HCEC 1CT (cell line): ENCODE measurements around the gene TNFAIP8.
"Not testable (repeated sequence)": the region's sequence is repeated elsewhere in the genome, so short reads cannot be mapped to it uniquely, and the experiment has no call there.

Source experiments
- DNase-seq: peaks from one replicate; pipeline ENCODE4 v3.0.0-alpha.2; 2017

Gene TNFAIP8

DNA sequence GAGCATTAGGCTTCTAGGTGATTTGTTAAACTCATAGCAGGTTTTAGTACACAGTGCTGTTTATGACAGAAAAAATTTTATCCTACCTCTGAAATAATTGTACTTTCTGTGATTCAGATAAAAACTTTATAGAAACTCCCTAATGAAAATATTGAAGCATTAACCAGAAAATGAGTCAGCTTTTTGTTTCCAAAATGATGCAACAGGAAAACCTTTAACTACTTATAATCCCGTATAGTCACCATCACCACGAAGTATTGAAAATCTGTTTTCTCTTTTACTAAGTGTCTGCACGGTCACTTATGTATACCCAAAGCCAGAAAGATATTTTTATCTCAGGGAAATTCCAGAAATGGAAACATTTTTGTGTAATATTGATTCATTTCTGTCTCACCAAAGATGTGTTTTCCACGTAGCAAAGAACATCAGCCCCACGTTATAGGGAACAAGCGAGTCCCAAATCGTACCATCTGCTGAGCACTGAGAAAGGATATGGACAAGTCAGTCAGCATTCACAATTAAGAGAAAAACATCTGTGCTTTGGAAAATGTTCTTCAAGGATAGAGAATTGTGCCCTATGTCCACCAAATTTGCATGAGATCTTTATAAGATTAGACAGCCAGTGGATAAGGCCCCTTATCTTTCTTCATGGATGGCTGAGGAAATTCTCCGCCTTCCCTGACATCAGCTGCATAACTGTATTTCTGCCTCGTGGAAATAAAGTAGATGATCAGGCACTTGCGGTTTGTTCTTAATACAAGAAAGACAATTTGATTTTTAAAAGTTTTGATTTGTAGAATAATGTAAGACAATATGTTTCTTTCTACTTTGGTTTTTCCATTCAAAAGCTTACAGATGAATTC lies 41.9 kb downstream of the TNFAIP8 start:
- peak; percentile 84 for DNase-seq

DNA sequence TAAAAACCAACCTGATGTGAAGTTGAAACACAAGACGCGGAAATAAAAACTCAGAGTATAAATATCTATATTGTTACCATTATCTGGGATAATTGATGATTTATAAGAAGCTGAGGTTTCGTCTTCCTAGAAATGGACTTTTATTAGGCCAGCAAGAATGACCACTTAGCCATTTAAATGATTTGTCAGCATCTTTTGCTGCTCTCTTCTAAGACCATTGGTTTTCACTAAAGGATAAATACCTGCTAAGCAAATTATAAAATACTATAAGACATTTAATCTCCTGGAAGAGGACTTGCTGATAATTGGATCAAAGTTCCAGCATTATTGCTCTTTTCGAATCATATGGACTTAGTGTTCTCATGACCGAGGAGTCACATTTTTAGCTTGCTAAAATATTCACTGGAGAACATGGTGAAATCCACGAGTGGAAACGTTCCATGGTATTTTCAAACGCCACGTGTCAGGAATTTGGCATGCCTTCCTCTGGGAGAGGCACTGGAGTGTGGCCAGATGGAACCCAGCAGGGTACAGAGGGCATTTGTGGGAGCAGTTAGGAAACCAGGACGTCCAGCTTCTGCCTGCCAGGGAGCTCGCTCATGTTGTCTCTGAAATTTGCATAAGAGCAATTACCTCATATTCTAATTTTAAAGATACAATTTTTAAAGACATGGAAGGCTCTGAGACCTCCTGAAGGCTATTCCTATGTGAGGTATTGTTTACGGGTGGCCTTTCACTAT lies 43.1 kb downstream of the TNFAIP8 start:
- peak; percentile 20 for DNase-seq

DNA sequence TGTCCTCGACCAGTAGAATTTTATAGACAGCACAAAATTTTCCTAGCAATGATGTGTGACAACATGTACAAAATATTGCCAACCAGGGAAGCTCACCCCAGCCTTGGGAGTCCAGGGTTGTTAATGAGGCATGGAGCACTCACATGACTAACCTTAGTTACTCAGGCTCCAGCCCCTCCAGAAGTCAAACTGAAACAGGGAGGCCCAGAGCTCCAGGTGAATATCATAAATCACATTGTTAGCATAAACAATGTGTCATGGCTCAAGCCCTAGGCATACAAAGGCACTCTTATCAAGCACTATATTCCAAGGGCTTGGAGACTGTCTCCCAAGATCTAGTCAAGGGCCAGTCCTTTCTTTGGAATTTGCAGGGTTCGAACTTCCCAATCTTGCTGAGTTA lies 44.4 kb downstream of the TNFAIP8 start:
- DNase-seq: no peak

DNA sequence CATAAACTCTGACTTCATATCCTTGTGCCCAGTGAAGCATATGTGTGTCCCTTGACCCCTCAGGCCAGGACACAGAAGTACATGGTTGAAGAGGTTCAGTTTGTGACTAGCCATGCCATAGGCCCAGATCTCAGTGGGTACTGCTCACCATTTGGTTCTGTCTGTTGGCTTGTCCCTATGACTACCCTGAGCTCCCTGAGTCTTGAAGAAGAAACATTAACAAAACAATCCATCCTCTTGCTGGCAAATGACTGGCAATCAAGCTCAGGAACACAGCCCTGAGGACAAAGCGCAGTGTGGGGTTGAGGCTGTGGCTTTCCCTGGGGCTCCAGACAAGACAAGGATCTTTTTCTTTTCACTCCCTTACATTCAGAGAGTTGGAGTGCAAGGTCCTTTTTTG lies 46.3 kb downstream of the TNFAIP8 start:
- DNase-seq: no peak

DNA sequence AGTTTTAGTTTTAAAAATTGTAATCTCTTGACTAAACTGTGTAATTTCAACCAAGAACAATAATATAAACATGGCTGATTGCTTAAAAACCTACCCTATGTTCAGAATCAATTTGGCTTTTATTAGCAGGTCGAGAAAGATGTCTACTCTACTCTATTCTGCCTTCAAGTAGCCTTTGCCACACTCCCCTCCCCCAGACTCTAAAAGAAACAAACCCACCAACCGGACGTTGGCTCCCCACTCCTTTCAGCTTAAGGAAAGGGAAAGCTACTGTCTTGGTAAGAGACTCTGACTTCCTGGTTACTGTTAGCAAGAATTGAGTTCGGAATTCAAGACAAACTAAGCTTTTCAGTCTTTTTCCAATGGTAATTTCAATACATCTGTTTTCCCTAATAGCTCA lies 46.7 kb downstream of the TNFAIP8 start:
- DNase-seq: no peak

DNA sequence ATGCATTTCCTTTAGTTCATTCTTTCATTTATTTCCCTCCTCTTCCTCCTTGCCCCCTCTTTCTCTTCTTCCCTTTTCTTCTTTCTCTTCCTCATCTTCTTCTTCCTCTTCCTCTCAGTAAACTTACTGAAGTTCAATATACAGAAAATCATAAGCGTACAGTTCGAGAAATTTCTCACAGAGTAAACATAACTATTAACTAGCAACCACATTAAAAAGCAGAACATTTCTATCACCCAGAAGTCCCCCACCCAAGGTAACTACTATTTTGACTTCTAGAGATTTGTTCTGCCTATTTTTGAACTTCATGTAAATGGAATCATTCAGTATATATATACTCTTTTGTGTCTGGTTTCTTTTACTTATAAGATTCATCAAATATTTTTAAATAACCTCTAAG lies 48.2 kb downstream of the TNFAIP8 start:
- DNase-seq: no peak

DNA sequence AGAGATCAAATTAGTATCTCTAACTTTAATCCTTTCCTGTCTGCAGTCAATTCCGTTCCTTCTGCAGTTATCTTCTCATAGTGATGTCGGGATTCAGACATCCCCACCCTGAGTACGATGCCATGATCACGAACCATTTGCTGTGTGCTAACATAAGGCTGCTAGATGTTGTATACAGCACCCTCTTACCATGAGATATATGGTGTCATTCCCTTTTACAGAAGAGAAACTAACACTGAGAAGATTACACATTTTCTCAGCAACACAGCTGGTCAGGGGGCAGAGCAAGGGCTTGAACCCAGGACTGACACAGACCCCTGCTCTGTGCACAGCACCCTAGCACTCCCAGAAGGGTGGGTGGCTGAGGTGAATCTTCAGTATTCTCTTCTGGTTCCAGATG lies 49.6 kb downstream of the TNFAIP8 start:
- no peak for DNase-seq

DNA sequence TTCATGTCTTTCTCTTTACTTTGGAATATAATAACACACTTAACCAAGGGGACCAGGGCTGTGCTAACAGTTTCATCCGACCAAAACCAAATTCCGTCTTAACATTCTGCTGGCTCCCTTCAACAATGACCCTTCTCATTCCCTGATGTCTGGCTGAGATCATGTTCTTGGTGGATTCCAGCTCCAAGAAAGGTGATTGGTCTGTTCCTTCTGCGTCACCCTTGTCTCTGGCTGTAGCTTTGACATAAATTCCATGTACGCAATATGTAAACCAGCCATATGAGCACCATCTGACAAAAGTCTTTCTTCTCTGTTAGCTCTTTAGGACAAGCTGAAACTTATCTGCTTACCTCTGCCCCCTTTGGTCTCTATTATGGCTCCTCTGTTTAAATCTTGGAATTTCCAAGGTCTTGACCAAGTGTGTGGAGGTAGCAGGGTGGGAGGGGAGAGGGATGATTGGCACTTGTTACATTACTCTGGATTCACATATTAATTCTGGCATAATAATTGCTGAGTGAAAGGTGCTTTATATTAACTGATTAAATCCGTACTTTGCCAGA lies 50.8 kb downstream of the TNFAIP8 start:
- DNase-seq: no peak

DNA sequence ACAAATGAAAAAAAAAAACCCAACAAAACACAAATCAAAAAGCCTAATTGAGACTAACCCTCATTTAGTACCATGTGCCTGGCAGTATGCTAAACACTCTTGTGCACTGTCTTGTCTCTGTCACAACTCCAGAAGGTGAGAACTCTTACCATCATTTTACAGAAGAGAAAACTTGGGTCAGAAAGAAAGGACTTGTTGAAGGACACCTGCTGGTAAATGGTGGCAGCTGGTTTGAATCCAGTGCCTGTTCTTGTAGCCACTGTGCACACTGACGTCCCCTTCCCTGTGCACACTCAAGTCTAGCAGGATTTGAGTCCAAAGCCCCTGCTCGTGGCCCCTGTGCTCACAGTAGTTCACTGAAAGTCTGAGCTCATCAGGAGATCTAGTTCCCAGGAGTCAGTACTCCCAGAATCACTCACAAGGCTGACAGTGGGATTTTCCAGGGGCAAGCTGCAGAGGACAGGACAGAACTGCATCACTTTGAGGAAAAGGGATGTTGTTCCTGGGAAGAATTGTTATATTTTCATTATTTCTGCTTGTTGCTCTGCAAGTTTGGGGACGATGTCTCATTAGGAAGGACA lies 53.5 kb downstream of the TNFAIP8 start:
- DNase-seq: no peak

DNA sequence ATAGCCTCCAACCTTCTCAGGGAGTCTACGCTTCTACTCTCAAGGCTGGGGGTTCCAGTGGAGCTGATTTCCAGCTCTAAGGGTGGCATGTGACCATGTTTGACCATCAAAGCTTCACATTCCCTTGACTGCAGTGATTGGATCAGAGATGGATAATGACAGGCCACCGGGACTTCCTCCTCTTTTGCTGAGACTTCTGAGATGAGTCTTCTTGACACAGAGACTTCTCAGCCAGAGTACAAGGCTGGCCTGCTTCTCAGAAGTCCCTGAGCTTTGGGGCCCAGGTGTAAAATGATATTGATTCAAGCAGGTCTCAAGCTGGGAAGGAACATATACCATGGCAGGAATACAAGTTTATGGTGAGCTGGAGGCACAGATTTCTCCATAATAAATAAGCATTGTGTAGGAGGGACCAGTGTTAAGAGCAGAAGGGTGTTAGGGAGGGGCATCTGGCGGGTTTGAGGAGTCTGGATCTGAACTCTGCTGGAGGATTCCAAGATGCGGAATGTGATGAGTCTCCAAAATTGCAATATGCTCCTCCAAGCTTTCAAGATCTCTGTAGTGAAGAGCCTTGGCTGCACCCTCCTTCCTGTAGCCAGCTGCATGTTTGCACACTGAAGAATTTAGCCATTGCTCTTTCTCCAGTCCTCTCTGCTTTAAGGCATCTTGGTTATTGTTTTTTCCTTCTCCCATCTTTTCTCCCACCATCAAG lies 54.8 kb downstream of the TNFAIP8 start:
- no peak for DNase-seq

DNA sequence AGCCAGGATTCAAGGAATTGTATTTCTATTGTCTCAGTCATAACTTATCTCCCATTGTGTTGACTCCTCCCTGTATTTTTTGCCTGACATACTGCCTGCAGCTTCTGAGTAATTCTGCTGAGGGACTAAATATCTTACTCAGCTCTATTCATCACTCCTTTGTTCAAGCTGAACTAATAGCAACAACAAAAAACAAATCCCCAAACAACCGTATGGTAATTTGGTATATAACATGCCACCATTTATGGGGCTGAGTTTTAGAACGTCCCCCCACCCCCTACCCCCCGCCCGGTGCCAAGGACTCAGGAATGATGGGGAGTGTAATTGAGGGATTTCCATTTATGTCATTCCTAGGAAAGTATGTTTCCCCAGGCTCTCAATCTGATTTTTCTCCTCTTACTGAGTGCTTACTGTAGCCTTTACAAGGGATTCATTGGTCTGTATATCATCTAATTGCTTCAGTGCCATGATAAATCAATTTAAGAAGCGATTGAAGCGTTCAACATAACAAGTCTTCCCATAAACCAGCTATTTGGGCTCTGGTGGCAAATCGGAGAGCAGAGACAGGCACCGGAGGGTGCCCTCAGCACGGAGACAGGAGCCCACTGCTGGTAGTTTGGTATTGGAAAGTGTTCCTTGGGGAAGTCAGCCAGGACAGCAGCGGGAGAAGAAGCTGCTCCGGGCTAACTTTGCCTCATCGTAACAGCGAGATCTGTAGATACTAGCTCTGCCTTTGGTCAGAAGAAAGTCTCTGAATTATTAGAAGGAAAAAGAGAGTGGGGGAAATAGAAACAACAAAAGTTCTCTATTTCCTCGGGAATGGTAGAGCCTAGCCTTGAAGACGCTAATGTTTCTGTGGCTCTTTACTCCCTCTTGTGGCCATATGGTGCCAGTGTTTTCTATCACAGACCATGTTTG lies 55.8 kb downstream of the TNFAIP8 start:
- peak; percentile 73 for DNase-seq

DNA sequence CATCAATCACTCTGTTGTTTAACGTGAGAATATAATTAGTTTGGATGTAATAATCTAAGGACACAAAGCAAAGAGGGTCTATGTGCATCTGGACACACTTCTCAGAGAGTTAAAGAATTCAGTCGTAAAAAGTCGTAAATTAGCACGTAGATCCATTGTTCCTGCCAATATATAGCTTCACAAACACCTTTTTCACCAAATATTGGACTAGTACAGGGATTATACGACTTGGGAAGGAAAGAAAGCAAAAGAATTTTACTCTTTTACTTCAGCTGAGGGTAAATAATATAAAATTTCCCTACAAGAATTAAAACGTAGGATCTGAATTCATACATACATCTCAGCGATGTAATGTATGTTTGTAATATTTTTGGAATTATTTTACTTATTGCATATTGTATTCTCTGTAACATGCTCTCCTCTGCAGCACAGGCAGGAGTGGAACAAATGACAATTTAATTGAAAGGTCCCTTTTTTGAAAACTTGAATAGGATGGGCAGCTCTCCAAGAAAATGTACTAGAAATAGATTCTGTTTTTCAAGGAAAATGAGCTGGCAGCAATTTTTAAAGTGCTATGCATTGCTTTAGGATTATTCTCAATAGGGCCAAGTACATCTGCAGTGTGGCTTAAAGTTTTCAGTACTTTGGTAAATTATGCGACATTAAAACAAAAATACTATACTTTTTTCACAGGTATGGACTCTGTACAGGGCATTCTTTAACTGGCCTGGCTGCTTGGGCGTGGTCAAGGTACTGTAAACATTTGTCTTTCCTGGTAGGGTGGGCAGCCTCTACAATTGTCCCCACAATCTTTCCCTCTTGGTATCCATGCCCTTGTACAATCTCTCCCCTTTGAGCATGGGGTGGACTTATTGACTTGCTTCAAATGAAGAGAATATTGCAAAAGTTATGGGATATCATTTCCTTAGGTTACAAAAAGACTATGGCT lies 56.7 kb downstream of the TNFAIP8 start:
- DNase-seq: no peak

DNA sequence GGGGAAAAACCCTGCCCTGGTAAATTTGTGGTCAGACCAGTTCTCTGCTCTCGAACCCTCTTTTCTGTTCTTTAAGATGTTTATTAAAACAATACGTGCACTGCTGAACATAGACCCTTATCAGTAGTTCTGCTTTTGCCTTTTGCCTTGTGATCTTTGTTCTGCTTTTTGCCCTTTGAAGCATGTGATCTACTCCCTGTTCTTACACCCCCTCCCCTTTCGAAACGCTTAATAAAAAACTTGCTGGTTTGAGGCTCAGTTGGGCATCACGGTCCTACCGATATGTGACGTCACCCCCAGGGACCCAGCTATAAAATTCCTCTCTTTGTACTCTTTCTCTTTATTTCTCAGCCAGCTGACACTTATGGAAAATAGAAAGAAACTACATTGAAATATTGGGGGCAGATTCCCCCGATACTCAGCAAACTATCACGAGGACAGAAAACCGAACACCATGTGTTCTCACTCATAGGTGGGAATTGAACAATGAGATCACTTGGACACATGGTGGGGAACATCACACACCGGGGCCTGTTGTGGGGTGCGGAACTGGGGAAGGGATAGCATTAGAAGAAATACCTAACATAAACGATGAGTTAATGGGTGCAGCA lies 58.4 kb downstream of the TNFAIP8 start:
- DNase-seq: not testable (repeated sequence)

DNA sequence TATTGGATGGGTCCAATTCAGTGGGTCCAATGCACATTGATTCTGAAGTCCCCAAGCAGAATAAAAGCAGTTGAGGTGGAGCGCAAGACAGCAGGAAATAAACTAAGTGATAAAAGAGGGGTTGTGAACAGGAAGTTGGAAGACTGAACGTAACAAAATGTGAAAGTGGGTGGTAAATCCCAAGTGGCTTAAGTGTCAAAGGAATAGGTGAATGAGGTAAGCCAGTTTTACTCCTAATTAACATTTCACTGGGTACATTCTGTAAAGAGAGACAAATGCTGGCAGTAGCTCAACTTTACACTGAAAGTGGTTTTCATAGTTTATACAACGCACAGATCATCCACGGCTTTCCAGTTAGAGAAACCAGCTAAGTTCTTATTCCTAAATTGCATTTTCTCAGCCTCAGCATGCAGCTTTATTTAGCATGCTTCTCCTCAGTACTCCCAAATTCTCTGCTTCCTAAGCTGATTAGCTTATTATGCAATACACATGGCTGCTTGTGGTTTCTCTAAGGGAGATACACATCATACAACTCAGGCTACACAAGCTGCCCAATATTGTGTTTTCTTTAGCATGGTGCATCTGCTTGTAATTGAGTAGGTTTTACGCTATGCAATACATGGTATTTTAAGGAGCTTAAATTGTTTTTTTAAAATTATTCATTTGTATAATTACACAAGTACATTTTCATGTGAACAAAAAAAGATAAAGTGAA lies 62.2 kb downstream of the TNFAIP8 start:
- DNase-seq: peak; percentile 39

DNA sequence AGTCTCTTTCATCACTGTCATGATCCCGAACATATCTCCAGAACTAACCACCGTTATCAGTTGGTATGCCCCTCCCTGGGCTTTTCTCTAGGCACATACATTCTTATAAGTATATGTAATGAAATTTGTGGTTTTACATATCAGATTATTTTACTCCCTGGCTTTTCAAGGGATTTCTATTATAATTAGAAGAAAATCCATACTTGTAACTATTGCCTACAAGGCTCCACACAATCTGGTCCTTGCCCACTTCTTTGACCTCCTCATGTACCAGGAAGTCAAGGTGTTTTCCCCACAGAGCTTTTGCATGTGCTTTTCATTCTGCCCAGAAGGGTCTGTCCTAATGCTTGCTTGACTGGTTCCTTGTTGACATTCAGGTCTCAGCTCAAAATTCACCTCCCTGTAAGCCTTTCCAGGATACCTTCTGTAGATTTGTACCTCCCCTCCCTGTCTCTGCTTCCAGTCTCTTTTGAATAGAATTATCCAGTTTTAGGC lies 62.8 kb downstream of the TNFAIP8 start:
- no peak for DNase-seq

DNA sequence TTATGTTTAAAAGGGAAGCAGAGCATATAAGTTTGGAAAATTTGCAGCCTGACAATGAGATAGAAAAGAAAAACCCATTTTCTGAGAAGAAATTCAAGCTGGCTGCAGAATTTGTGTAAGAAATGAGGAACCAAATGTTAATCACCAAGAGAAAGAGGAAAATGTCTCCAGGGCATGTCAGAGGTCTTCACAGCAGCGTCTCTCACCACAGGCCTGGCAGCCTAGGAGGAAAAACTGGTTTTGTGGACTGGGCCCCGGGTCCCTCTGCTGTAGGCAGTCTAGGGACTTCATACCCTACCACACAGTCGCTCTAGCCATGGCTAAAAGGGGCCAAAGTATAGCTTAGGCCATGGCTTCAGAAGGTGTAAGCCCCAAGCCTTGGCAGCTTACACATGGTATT lies 64.3 kb downstream of the TNFAIP8 start:
- DNase-seq: no peak

DNA sequence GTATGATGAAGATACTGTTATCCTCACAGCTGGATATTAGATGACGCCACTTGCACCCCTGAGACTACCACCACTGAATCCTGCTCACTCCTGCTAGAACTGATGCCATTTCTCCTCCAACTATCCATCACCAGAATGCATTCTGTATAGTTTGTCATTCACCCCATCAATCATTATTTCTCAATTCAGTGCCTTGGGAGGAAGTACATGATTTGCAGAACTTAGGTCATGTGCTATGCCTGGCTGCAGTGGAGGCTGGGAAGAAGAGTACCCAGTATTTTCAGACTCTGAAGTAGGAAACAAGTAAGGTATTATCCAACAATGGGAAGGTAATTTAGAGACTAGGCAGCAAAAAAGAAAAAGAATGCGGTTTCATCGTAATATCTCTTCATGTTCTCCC lies 70.2 kb downstream of the TNFAIP8 start:
- no peak for DNase-seq

DNA sequence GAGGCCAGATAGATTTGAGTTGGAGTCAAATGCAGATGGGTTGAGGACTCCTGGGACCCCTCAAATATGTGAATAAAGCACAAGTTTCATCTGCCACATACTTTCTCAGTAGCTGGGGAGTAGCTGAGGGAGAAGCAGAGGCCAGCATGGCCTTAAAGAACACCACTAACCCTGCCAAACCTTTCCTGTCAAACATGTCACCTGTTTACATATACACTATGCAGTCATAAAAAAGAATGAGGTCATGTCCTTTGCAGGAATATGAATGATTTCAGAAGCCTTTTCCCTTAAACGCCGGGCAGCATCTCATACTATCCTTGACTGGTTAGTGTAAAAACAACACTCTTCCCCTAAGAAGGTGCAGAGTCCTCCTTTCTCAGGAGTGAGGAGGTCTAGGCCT lies 71.2 kb downstream of the TNFAIP8 start:
- DNase-seq: no peak

DNA sequence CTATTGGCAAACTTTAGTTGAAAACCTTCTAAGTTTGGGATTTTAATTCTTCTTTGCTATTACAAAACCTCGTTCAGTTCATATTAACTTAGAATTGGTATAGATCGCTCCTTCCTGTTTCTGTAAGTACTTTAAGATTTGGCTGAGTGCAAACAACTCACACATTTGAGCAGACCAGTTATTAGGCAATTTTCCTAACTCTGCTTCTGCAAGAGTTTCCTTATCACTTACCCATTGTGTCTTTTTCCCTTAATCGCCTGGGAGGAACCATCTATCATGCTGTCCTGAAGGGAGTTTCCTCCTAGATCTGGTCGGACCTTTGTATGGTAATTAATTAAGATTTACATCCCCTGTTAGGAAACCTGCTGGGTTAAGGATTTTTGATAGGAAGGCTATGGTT lies 71.8 kb downstream of the TNFAIP8 start:
- DNase-seq: not testable (repeated sequence)
